Measurements from ENCODE around the gene TRIM37. TPM values are rescaled to one million over a fixed set of nuclear protein-coding genes. Genes with fewer than 3 reads are reported as not detected.

Gene TRIM37
- polyA plus RNA-seq, 1 of the 3 experiments (the other 2 are of a cell fraction) = 20.5 TPM

- no peak overlapping the region; a peak in 1 of 4 replicates for H3K27ac ChIP-seq (ENCODE audit: low read depth in 2 of 2, low read length in 1 of 2)
- no peaks in the 10 kb centered on the region for H3F3A ChIP-seq (replicated peaks; ENCODE audit: insufficient read depth)
- H3K27me3 ChIP-seq (ENCODE audit: insufficient read depth) = no peaks in the 10 kb centered on the region
- DNase-seq = no peak
- no peak overlapping the region for H3K9ac ChIP-seq
- ChIA-PET CTCF (interaction anchor here (0.6 to 3.8 kb wide), 3 partner anchors 24 to 270 kb away, joined by 3 to 13 read pairs (median 5); no protein-coding TSS in a partner anchor), POLR2A (no interaction called here)
- no peaks in the 10 kb centered on the region for H3K9me2 ChIP-seq
- H3K4me1 ChIP-seq (ENCODE audit: control insufficient read depth in 1 of 2, insufficient read depth in 2 of 2, low read depth in 1 of 2, low read length in 1 of 2) = peaks cover 0 to 6% of the 10 kb centered on the region in 2 experiments; a peak in 2 of 4 replicates
- H4K20me1 ChIP-seq (ENCODE audit: insufficient read depth) = no peaks in the 10 kb centered on the region
- 97% methylated on average over 3 of the region's 3 CpGs for WGBS (ENCODE audit: low lambda C conversion rate)
- H3K79me2 ChIP-seq (ENCODE audit: insufficient read depth) = no peaks in the 10 kb centered on the region
- H3K4me3 ChIP-seq (ENCODE audit: low read depth in 2 of 2, low read length in 1 of 2) = no peak overlapping the region
- H3K36me3 ChIP-seq (replicated peaks in 1 of 2; ENCODE audit: control insufficient read depth in 1 of 2, insufficient read depth in 2 of 2, low read length in 1 of 2) = peaks cover 0 to 10% of the 10 kb centered on the region in 2 experiments
- no peaks in the 10 kb centered on the region for H3K9me3 ChIP-seq
- H2AFZ ChIP-seq (ENCODE audit: low read depth) = no peak overlapping the region
- TF ChIP-seq IRF3 (IDR thresholded peaks at IDR 0.05; ENCODE audit: low read depth, low read length) (no peak), GATA2 (CRISPR knock-in tag; IDR thresholded peaks at IDR 0.05) (no peak), USF2 (IDR thresholded peaks at IDR 0.05; ENCODE audit: borderline replicate concordance, low read depth, low read length) (no peak), FOXJ3 (CRISPR knock-in tag; IDR thresholded peaks at IDR 0.05) (no peak), RFX5 (IDR thresholded peaks at IDR 0.05; ENCODE audit: low read length) (no peak), RXRA (IDR thresholded peaks at IDR 0.05; ENCODE audit: borderline replicate concordance, low read depth) (no peak), NFIC (IDR thresholded peaks at IDR 0.05; ENCODE audit: borderline replicate concordance) (no peak), ZBTB33 (IDR thresholded peaks at IDR 0.05; ENCODE audit: borderline replicate concordance, low read depth) (no peak), JUND (IDR thresholded peaks at IDR 0.05) (no peak), CHD2 (IDR thresholded peaks at IDR 0.05; ENCODE audit: low read length, partially characterized antibody) (no peak), NRF1 (IDR thresholded peaks at IDR 0.05; ENCODE audit: low read depth, low read length) (no peak)
- no peak overlapping the region for H3K4me2 ChIP-seq
Observed at GRCh38 chr17:58980706-58981481, 125.8 kb downstream of the TRIM37 start.

GRCh38 chr17:58976541-58976940, 130.1 kb downstream of the TRIM37 start:
- H2AFZ ChIP-seq (ENCODE audit: low read depth) = no peak overlapping the region
- H3K27me3 ChIP-seq (ENCODE audit: insufficient read depth) = no peaks in the 10 kb centered on the region
- no peak overlapping the region for H3K9ac ChIP-seq
- H3K4me1 ChIP-seq (ENCODE audit: control insufficient read depth in 1 of 2, insufficient read depth in 2 of 2, low read depth in 1 of 2, low read length in 1 of 2) = no peaks in the 10 kb centered on the region
- H3K9me2 ChIP-seq = no peaks in the 10 kb centered on the region
- peaks cover 0 to 4% of the 10 kb centered on the region in 2 experiments for H3K36me3 ChIP-seq (replicated peaks in 1 of 2; ENCODE audit: control insufficient read depth in 1 of 2, insufficient read depth in 2 of 2, low read length in 1 of 2)
- H3K9me3 ChIP-seq = no peaks in the 10 kb centered on the region
- no peaks in the 10 kb centered on the region for H4K20me1 ChIP-seq (ENCODE audit: insufficient read depth)
- TF ChIP-seq MEF2A (IDR thresholded peaks at IDR 0.05; ENCODE audit: borderline replicate concordance, low read depth) (no peak), ZBTB33 (IDR thresholded peaks at IDR 0.05; ENCODE audit: borderline replicate concordance, low read depth) (no peak), GATA2 (CRISPR knock-in tag; IDR thresholded peaks at IDR 0.05) (no peak), TAF1 (IDR thresholded peaks at IDR 0.05; ENCODE audit: borderline replicate concordance, low read depth, low read length) (no peak), GABPA (IDR thresholded peaks at IDR 0.05; ENCODE audit: low read depth) (no peak), EZH2phosphoT487 (IDR thresholded peaks at IDR 0.05; ENCODE audit: borderline replicate concordance, low read depth) (no peak), CHD2 (IDR thresholded peaks at IDR 0.05; ENCODE audit: low read length, partially characterized antibody) (no peak)
- POLR2A ChIA-PET = no interaction called here
- CTCF ChIA-PET = interaction anchor here (0.9 to 1.2 kb wide), 3 partner anchors 21 to 266 kb away, joined by 3 to 5 read pairs (median 4); no protein-coding TSS in a partner anchor
- no peak overlapping the region for H3K27ac ChIP-seq (ENCODE audit: low read depth in 2 of 2, low read length in 1 of 2)
- no peaks in the 10 kb centered on the region for H3F3A ChIP-seq (replicated peaks; ENCODE audit: insufficient read depth)
- H3K79me2 ChIP-seq (ENCODE audit: insufficient read depth) = no peaks in the 10 kb centered on the region
- no peak for DNase-seq
- no peak overlapping the region for H3K4me2 ChIP-seq
- H3K4me3 ChIP-seq (ENCODE audit: low read depth in 2 of 2, low read length in 1 of 2) = no peak overlapping the region
- WGBS (ENCODE audit: low lambda C conversion rate) = 77% methylated on average over 3 of the region's 3 CpGs
